IMR-90 (cell line): ENCODE measurements around the gene PSMD9. TPM values are rescaled to one million over a fixed set of nuclear protein-coding genes. Genes with fewer than 3 reads are reported as not detected.

ENCODE experiments used
- ATAC-seq: fragments of 200-7000 bp; cut with Tn5 transposase; 2 replicates; pipeline ENCODE4 v1.9.1; 2020; ENCODE audit warnings: low read depth, mild to moderate bottlenecking, moderate library complexity
- BruUV-seq: library from RNA; stranded (reverse); fragments of 400-500 nt; replicated peaks from 2 replicates; lab custom pipeline; 2021; lab: Mats Ljungman, UMichigan
- CTCF ChIA-PET: fragments of 300-600 bp; formaldehyde crosslinking; extraction: SDS; loops from one replicate; lab custom pipeline; 2021; ENCODE audit warnings: antibody characterized with exemption; lab: Yijun Ruan, JAX
- POLR2A ChIA-PET: fragments of 300-600 bp; sonication (Branson Sonifier 250); formaldehyde crosslinking; loops from one replicate; lab custom pipeline; 2022; ENCODE audit warnings: antibody characterized with exemption; ENCODE audit not compliant: unreplicated experiment; lab: Charles Lee
- DNase-seq: peaks from one replicate; pipeline ENCODE4 v3.0.0; 2013
- H2AFZ ChIP-seq: replicated peaks from 2 replicates; pipeline ENCODE3; 2013; ENCODE audit warnings: low read length, mild to moderate bottlenecking; ENCODE audit not compliant: poor library complexity
- H2AK5ac ChIP-seq: 2 replicates; pipeline ENCODE4 v1.6.1; 2013; ENCODE audit warnings: low read depth, low read length, inconsistent platforms
- H2AK9ac ChIP-seq: replicated peaks from 2 replicates; pipeline ENCODE3; 2013; ENCODE audit warnings: mild to moderate bottlenecking, low read depth, low read length, moderate library complexity; ENCODE audit not compliant: poor library complexity
- H2BK120ac ChIP-seq: 2 replicates; pipeline ENCODE4 v1.6.1; 2013; ENCODE audit warnings: low read depth, low read length, inconsistent platforms
- H2BK15ac ChIP-seq: 3 replicates; pipeline ENCODE4 v1.6.1; 2013; ENCODE audit warnings: low read depth, low read length, inconsistent platforms
- H2BK20ac ChIP-seq: 2 replicates; pipeline ENCODE4 v1.6.1; 2013; ENCODE audit warnings: low read depth, mild to moderate bottlenecking, inconsistent platforms, low read length, moderate library complexity
- H2BK5ac ChIP-seq: 2 replicates; pipeline ENCODE4 v1.6.1; 2013; ENCODE audit warnings: mild to moderate bottlenecking, low read depth, low read length, inconsistent platforms; ENCODE audit not compliant: poor library complexity, severe bottlenecking
- H3K14ac ChIP-seq: replicated peaks from 2 replicates; pipeline ENCODE4 v1.6.1; 2013; ENCODE audit warnings: low read depth, low read length, inconsistent platforms
- H3K18ac ChIP-seq: 2 replicates; pipeline ENCODE4 v1.6.1; 2013; ENCODE audit warnings: low read depth, low read length, control low read depth
- H3K23ac ChIP-seq: 2 replicates; pipeline ENCODE4 v1.6.1; 2013; ENCODE audit warnings: low read depth, low read length, inconsistent platforms
- H3K27ac ChIP-seq: 2 replicates; pipeline ENCODE4 v1.5.1; 2013; ENCODE audit warnings: mild to moderate bottlenecking, control low read depth, low read length; ENCODE audit not compliant: insufficient read depth
- H3K27me3 ChIP-seq: 2 replicates; pipeline ENCODE4 v1.6.1; 2013; ENCODE audit warnings: low read length; ENCODE audit not compliant: control insufficient read depth, insufficient read depth
- H3K36me3 ChIP-seq: 2 replicates; pipeline ENCODE4 v1.6.1; 2013; ENCODE audit warnings: low read length, mixed read lengths; ENCODE audit not compliant: control insufficient read depth, insufficient read depth
- H3K4ac ChIP-seq: 2 replicates; pipeline ENCODE4 v1.6.1; 2013; ENCODE audit warnings: low read depth, low read length, inconsistent platforms
- H3K4me1 ChIP-seq: 2 replicates; pipeline ENCODE4 v1.6.1; 2013; ENCODE audit warnings: low read length, mixed read lengths; ENCODE audit not compliant: control insufficient read depth, insufficient read depth
- H3K4me2 ChIP-seq: 2 replicates; pipeline ENCODE4 v1.6.1; 2013; ENCODE audit warnings: low read depth, mild to moderate bottlenecking, control low read depth, low read length, moderate library complexity
- H3K4me3 ChIP-seq: 2 replicates; pipeline ENCODE4 v1.5.1; 2013; ENCODE audit warnings: low read depth, mild to moderate bottlenecking, control low read depth, low read length, moderate library complexity; ENCODE audit not compliant: insufficient read depth
- H3K56ac ChIP-seq: 2 replicates; pipeline ENCODE4 v1.6.1; 2013; ENCODE audit warnings: low read length, inconsistent platforms; ENCODE audit not compliant: insufficient read depth; ENCODE audit errors: extremely low read depth
- H3K79me1 ChIP-seq, 2 experiments: 2 replicates each; pipeline ENCODE4 v1.6.1; 2013; ENCODE audit warnings: low read length in 2 of 2, inconsistent platforms in 1 of 2, low read depth in 1 of 2
- H3K9ac ChIP-seq: 2 replicates; pipeline ENCODE4 v1.6.1; 2013; ENCODE audit warnings: low read depth, low read length, control low read depth
- H3K9me1 ChIP-seq: 2 replicates; pipeline ENCODE4 v1.6.1; 2013; ENCODE audit warnings: low read length, inconsistent platforms; ENCODE audit not compliant: insufficient read depth
- H3K9me3 ChIP-seq: 2 replicates; pipeline ENCODE4 v1.6.1; 2013; ENCODE audit warnings: low read length; ENCODE audit not compliant: control insufficient read depth, insufficient read depth
- H4K20me1 ChIP-seq: 2 replicates; pipeline ENCODE4 v1.6.1; 2013; ENCODE audit warnings: low read length, inconsistent platforms; ENCODE audit not compliant: insufficient read depth
- H4K5ac ChIP-seq: 2 replicates; pipeline ENCODE4 v1.6.1; 2013; ENCODE audit warnings: mild to moderate bottlenecking, low read depth, low read length, control low read depth
- H4K8ac ChIP-seq, 2 experiments: 2 replicates each; pipeline ENCODE4 v1.6.1; 2013; ENCODE audit warnings: low read depth in 2 of 2, low read length in 2 of 2, control low read depth in 1 of 2, inconsistent platforms in 1 of 2
- H4K91ac ChIP-seq: 2 replicates; pipeline ENCODE4 v1.6.1; 2013; ENCODE audit warnings: low read depth, low read length, inconsistent platforms; ENCODE audit not compliant: insufficient read depth
- BHLHE40 ChIP-seq: fragments of 150-350 bp; IDR thresholded peaks from 2 replicates; pipeline ENCODE4 v1.6.1; 2016; ENCODE audit warnings: mild to moderate bottlenecking, low read depth, low read length
- CEBPB ChIP-seq: IDR thresholded peaks from 2 replicates; pipeline ENCODE4 v1.6.1; 2012; ENCODE audit warnings: low read depth, low read length, improper control_type of control experiment
- CHD1 ChIP-seq: IDR thresholded peaks from 2 replicates; pipeline ENCODE4 v1.6.1; 2012; ENCODE audit warnings: low read depth, low read length, improper control_type of control experiment
- FOS ChIP-seq: fragments of 150-350 bp; IDR thresholded peaks from 2 replicates; pipeline ENCODE4 v1.6.1; 2016; ENCODE audit warnings: low read depth, low read length
- MAFK ChIP-seq: IDR thresholded peaks from 2 replicates; pipeline ENCODE4 v1.6.1; 2012; ENCODE audit warnings: low read depth, low read length, improper control_type of control experiment
- MAZ ChIP-seq: IDR thresholded peaks from 2 replicates; pipeline ENCODE4 v1.6.1; 2012; ENCODE audit warnings: low read depth, mild to moderate bottlenecking, low read length, improper control_type of control experiment, moderate library complexity, borderline replicate concordance
- MXI1 ChIP-seq: IDR thresholded peaks from 2 replicates; pipeline ENCODE4 v1.6.1; 2012; ENCODE audit warnings: low read depth, mild to moderate bottlenecking, low read length, moderate library complexity, borderline replicate concordance
- NFE2L2 ChIP-seq: fragments of 150-350 bp; IDR thresholded peaks from 2 replicates; pipeline ENCODE4 v1.6.1; 2016; ENCODE audit warnings: low read depth, mild to moderate bottlenecking, low read length
- POLR2A ChIP-seq: IDR thresholded peaks from 2 replicates; pipeline ENCODE4 v1.6.1; 2012; ENCODE audit warnings: mild to moderate bottlenecking, low read depth, low read length
- RAD21 ChIP-seq: IDR thresholded peaks from 2 replicates; pipeline ENCODE4 v1.6.1; 2012; ENCODE audit warnings: low read length, improper control_type of control experiment
- RFX5 ChIP-seq: IDR thresholded peaks from 2 replicates; pipeline ENCODE4 v1.8.0; 2012; ENCODE audit warnings: low read depth, mild to moderate bottlenecking, low read length, moderate library complexity
- SMC3 ChIP-seq: fragments of 150-350 bp; IDR thresholded peaks from 2 replicates; pipeline ENCODE4 v1.6.1; 2016; ENCODE audit warnings: low read depth, mild to moderate bottlenecking, antibody characterized with exemption, low read length, moderate library complexity
- WGBS, 2 experiments: methylation state at CpG; one replicate each; pipeline versions ENCODE4 v1.1.5 to v1.1.7; 2013; ENCODE audit warnings: missing lambda C conversion rate in 2 of 2; ENCODE audit not compliant: insufficient read length in 1 of 2; ENCODE audit errors: extremely low coverage in 2 of 2; 5-methylcytosine and 5-hydroxymethylcytosine counted together
- dilution Hi-C: fragments of 300-500 bp; cut with HindIII; formaldehyde crosslinking; loops from one replicate; pipeline ENCODE4 v1.14.3; 2018; ENCODE audit warnings: low sequenced_read_pairs; ENCODE audit not compliant: unreplicated experiment
- in situ Hi-C: fragments of 300-500 bp; cut with MboI; formaldehyde crosslinking; loops from 3 replicates; pipeline ENCODE4 v1.14.3; 2019; ENCODE audit warnings: low sequenced_read_pairs, inconsistent platforms, mixed read lengths
- intact Hi-C: fragments of 100-400 bp; cut with micrococcal nuclease; formaldehyde crosslinking; loops from 2 replicates; pipeline ENCODE4 v1.10.0; 2022
- polyA plus RNA-seq, 3 experiments: library from polyadenylated mRNA; depleted of rRNA; stranded (reverse); fragments of >200 nt; gene quantifications; 2 replicates each; pipeline ENCODE4 v1.2.3, GENCODE V29; 2012; ENCODE audit warnings: low replicate concordance in 1 of 3
- total RNA-seq: library from RNA; depleted of rRNA; stranded (reverse); fragments of >200 nt; gene quantifications from 2 replicates; pipeline ENCODE4 v1.2.3, GENCODE V29; 2012
- TF ChIP-seq, protein P1 (sequence below): fragments of 150-350 bp; IDR thresholded peaks from 2 replicates; pipeline ENCODE4 v1.6.1; 2016; ENCODE audit warnings: low read depth, mild to moderate bottlenecking, low read length, moderate library complexity, borderline replicate concordance
- TF ChIP-seq, protein P2 (sequence below): fragments of 150-350 bp; IDR thresholded peaks from 2 replicates; pipeline ENCODE4 v1.6.1; 2017; ENCODE audit warnings: mild to moderate bottlenecking, antibody characterized with exemption, low read length, low read depth

Gene PSMD9
- total and polyA plus RNA-seq, 2 of the 4 experiments (the other 2 are of a cell fraction) = 135 to 142 TPM

DNA sequence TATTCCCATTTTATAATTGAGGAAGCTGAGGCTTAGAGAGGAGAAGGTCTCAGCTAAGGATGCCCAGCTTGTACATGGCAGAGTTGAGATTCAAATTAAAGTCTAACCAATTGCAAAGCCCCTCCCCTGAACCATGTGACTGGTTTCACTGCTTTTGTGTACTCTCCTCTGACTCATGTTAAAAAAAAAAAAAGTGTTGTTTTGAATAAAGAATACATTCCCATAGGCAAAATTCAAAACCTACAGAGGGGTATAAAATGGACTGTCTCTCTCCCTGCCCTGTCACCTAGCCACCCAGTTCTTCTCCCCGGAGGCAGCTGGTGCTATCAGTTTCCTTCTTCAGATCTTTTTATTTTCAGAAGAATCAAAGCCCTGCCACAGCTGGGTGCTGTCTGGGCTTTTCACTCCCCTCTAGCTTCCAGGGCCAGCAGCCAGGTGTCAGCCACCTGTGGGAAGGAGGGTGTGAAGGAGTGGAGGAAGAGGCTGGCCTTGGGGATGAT, 5.4 kb downstream of the PSMD9 start (continued):
- TF ChIP-seq CEBPB = no peak

DNA sequence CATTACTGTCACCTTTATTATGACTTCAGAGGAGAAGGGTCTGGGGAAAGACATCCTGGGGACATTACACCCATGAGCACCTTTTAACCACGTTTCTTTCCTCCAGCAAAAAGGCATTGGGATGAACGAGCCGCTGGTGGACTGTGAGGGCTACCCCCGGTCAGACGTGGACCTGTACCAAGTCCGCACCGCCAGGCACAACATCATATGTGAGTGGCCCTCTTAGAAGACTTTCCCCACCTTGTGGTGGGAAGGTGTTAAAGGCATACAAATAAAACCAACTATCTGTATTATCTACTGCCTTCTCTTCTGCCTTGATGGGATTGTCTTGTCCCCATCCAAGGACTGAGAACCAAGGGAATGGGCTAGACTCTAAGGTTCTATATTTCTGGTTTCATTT, 6.0 kb downstream of the PSMD9 start:
- Histone ChIP-seq H4K5ac (no peak overlapping the region; the same call in 1 of the 2 replicates), H3K27me3 (no peaks in the 10 kb centered on the region), H4K20me1 (peaks cover 23% of the 10 kb centered on the region), H3K4ac (peak overlapping the region; percentile 14; the same call in 1 of the 2 replicates), H2BK120ac (no peak overlapping the region), H3K27ac (peak overlapping the region; percentile 28; the same call in 1 of the 2 replicates), H3K9me1 (peaks cover 11% of the 10 kb centered on the region; the same call in 1 of the 2 replicates), H2BK15ac (no peak overlapping the region), H3K79me1 (peaks cover 32 to 57% of the 10 kb centered on the region in 2 experiments), H3K4me2 (no peak overlapping the region), H2AFZ (no peak overlapping the region), H3K36me3 (peaks cover 28% of the 10 kb centered on the region), H2BK5ac (no peak overlapping the region), H3K18ac (no peak overlapping the region), H4K91ac (no peak overlapping the region; the same call in 1 of the 2 replicates), H3K4me1 (peaks cover 17% of the 10 kb centered on the region), H3K9ac (no peak overlapping the region), H4K8ac (no peak overlapping the region), H3K23ac (no peak overlapping the region), H2AK9ac (peak overlapping the region; percentile 56), H3K4me3 (no peak overlapping the region), H2AK5ac (no peak overlapping the region; the same call in 1 of the 2 replicates), H2BK20ac (no peak overlapping the region), H3K56ac (no peak overlapping the region), H3K9me3 (no peaks in the 10 kb centered on the region), H3K14ac (no peak overlapping the region)
- dilution Hi-C loops (no loop called here), intact Hi-C loops (no loop called here), in situ Hi-C loops (no loop called here)
- ATAC-seq (no peak), DNase-seq (peak; percentile 52)
- CTCF ChIA-PET = interaction anchor here (3.6 kb wide), 1 partner anchor 100 kb away, joined by 16 read pairs; the partner anchor contains the start of gene RHOF
- no CpG with 5 or more reads among the region's 7 CpGs for WGBS, 2 experiments
- POLR2A ChIA-PET = no interaction called here
- BruUV-seq = no TSS peak
- TF ChIP-seq CHD1 = no peak
- TF ChIP-seq RFX5 = no peak
- TF ChIP-seq NFE2L2 = no peak
- TF ChIP-seq, protein P1, sequence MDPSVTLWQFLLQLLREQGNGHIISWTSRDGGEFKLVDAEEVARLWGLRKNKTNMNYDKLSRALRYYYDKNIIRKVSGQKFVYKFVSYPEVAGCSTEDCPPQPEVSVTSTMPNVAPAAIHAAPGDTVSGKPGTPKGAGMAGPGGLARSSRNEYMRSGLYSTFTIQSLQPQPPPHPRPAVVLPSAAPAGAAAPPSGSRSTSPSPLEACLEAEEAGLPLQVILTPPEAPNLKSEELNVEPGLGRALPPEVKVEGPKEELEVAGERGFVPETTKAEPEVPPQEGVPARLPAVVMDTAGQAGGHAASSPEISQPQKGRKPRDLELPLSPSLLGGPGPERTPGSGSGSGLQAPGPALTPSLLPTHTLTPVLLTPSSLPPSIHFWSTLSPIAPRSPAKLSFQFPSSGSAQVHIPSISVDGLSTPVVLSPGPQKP = no peak
- 0 out of 2 replicates have a peak, but pooled peaks have one; percentile 9 for TF ChIP-seq SMC3
- TF ChIP-seq, protein P2, sequence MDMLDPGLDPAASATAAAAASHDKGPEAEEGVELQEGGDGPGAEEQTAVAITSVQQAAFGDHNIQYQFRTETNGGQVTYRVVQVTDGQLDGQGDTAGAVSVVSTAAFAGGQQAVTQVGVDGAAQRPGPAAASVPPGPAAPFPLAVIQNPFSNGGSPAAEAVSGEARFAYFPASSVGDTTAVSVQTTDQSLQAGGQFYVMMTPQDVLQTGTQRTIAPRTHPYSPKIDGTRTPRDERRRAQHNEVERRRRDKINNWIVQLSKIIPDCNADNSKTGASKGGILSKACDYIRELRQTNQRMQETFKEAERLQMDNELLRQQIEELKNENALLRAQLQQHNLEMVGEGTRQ = no peak
- TF ChIP-seq FOS = no peak
- no peak for TF ChIP-seq RAD21
- no peak for TF ChIP-seq MAZ
- TF ChIP-seq MXI1 = no peak
- TF ChIP-seq POLR2A = no peak
- TF ChIP-seq MAFK = no peak
- TF ChIP-seq BHLHE40 = no peak
